Adrenal gland (tissue), 5 donors: ENCODE results near the gene WDR20.

Source experiments
- POLR2A ChIP-seq, 2 donors: fragments of 450-650 bp; IDR thresholded peaks; one replicate each; pipeline ENCODE4 v1.6.1; 2017; ENCODE audit warnings: antibody characterized with exemption in 2 of 2, mild to moderate bottlenecking in 2 of 2, moderate library complexity in 1 of 2
- TF ChIP-seq, protein P1 (sequence below), 6 experiments: fragments of 450-650 bp in 4 of 6; fragments of 200-600 bp in 2 of 6; sonication (generic) in 1 of 6; IDR thresholded peaks; 1 replicate in 5 of 6; 2 replicates in 1 of 6; pipeline versions ENCODE4 v1.5.1 to v1.8.0; 2016 to 2021; ENCODE audit warnings: antibody characterized with exemption in 6 of 6, mild to moderate bottlenecking in 2 of 6, moderate library complexity in 1 of 6
- donor health status: DM: no; HTN: no; CAD: no.

GRCh38 chr14:102194856-102195255, 55.2 kb downstream of the WDR20 start:
- TF ChIP-seq, protein P1, sequence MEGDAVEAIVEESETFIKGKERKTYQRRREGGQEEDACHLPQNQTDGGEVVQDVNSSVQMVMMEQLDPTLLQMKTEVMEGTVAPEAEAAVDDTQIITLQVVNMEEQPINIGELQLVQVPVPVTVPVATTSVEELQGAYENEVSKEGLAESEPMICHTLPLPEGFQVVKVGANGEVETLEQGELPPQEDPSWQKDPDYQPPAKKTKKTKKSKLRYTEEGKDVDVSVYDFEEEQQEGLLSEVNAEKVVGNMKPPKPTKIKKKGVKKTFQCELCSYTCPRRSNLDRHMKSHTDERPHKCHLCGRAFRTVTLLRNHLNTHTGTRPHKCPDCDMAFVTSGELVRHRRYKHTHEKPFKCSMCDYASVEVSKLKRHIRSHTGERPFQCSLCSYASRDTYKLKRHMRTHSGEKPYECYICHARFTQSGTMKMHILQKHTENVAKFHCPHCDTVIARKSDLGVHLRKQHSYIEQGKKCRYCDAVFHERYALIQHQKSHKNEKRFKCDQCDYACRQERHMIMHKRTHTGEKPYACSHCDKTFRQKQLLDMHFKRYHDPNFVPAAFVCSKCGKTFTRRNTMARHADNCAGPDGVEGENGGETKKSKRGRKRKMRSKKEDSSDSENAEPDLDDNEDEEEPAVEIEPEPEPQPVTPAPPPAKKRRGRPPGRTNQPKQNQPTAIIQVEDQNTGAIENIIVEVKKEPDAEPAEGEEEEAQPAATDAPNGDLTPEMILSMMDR (IDR thresholded peaks at IDR 0.05): no peak
- no peak for TF ChIP-seq POLR2A (IDR thresholded peaks at IDR 0.05)
